ENCODE data around the gene DCDC2.
A peak's percentile ranks its signal among the peaks of the same experiment; 100 is the strongest.
"Not testable (repeated sequence)": the region's sequence is repeated elsewhere in the genome, so short reads cannot be mapped to it uniquely, and the experiment has no call there.

DCDC2 gene

DNA sequence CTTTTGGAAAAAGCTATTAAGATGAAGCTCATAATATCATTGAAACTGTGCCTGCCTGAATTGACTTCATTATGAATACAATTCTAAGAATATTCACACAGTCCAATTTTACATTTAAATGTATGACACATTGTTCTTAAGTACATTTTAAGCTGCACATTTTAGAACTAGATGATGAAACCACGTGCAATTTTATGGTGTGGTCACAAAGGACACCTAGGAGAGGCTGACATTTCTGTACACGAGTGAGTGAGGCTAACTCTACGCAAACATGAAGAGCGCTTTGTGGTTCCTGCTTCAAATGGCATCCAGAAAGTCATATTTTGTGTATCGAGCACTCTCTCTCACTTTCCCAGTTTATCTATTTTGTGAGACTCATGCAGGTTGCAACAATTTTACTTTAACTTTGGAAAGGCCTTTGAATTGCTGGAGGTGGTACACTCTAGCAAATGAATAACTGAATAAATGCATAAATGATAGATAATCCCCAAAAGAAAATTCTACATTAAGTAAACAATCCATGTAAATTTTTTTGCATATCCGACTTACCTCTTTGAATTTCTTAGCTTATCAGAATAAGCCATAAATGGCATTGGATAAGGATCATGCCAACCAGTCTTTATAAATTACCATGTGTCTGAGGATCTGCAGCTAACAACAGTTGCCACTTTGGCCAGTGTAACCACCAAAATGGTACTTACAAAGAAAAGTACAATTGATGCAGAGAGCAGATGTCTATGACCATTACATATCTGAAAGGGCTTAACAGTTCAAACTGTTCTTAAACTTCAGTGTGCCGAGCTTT is 134.5 kb downstream of the DCDC2 start:
- no peak overlapping the region for H3K4me3 ChIP-seq (ENCODE audit: low read depth, low read length)
- TF ChIP-seq, protein P1, sequence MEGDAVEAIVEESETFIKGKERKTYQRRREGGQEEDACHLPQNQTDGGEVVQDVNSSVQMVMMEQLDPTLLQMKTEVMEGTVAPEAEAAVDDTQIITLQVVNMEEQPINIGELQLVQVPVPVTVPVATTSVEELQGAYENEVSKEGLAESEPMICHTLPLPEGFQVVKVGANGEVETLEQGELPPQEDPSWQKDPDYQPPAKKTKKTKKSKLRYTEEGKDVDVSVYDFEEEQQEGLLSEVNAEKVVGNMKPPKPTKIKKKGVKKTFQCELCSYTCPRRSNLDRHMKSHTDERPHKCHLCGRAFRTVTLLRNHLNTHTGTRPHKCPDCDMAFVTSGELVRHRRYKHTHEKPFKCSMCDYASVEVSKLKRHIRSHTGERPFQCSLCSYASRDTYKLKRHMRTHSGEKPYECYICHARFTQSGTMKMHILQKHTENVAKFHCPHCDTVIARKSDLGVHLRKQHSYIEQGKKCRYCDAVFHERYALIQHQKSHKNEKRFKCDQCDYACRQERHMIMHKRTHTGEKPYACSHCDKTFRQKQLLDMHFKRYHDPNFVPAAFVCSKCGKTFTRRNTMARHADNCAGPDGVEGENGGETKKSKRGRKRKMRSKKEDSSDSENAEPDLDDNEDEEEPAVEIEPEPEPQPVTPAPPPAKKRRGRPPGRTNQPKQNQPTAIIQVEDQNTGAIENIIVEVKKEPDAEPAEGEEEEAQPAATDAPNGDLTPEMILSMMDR (IDR thresholded peaks at IDR 0.05; ENCODE audit: control insufficient read depth, extremely low read depth, insufficient read depth): no peak
- no peak for DNase-seq (ENCODE audit: low read depth)

DNA sequence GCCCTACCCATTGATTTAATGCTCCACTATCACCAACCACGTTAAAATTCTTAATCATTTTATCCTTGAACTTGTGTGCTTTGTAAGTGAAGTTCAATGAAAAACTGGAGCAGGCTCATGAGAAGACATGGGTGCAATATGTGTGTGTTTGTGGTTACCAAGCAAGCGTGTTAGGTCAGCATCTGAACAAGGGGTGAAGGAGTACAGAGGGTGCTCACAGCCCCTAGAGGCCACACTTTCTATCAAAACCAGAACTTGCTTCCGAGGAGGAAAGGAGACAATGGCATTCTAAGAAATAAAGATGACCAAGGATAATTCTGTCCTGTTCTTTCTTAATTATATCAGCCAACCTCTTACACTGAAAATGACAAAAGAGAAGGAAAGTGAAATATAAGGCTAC is 138.2 kb downstream of the DCDC2 start:
- no peak for DNase-seq (ENCODE audit: low read depth)
- H3K4me3 ChIP-seq (ENCODE audit: low read depth, low read length): no peak overlapping the region
- TF ChIP-seq, protein P1 (IDR thresholded peaks at IDR 0.05; ENCODE audit: control insufficient read depth, extremely low read depth, insufficient read depth): no peak

DNA sequence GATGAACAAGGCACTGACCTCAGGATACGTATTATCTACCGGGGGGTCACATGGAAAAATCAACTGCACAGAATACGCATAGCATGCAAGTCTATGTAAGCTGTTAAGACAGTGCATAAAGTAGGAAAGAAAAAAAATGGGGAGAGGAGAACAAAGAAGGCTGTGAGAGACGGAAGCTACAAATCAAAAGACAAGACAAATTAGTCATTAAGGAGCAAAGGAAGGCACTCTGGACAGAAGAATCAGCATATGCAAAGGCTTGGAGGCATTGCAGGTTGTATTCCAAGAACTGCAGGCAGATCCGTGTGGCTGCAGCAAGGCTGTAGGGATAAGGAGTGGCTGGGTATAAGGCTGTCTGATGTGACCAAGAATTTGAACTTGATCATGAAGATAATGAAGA is 142.9 kb downstream of the DCDC2 start:
- no peak overlapping the region for H3K4me3 ChIP-seq (ENCODE audit: low read depth, low read length)
- DNase-seq (ENCODE audit: low read depth): no peak
- TF ChIP-seq, protein P1 (IDR thresholded peaks at IDR 0.05; ENCODE audit: control insufficient read depth, extremely low read depth, insufficient read depth): no peak

DNA sequence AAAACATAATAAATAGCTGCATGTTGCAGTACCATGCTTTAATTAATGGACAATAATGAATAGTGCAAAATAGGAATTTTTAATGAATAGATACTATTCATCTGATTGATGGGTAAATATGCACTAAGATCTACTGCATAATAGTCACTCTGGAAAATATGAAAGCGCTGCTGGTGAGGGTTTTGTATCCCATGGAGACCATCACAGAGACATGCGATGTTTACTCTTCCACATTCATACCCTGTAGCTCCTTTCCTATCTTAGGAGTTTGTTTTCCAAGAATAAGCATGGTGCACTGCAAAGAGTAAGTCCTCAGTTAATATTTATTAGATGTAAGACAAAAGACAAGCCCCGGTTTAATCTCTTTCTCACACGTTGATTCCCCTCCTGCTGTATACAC is 150.4 kb downstream of the DCDC2 start:
- TF ChIP-seq, protein P1 (IDR thresholded peaks at IDR 0.05; ENCODE audit: control insufficient read depth, extremely low read depth, insufficient read depth): no peak
- DNase-seq (ENCODE audit: low read depth): no peak

DNA sequence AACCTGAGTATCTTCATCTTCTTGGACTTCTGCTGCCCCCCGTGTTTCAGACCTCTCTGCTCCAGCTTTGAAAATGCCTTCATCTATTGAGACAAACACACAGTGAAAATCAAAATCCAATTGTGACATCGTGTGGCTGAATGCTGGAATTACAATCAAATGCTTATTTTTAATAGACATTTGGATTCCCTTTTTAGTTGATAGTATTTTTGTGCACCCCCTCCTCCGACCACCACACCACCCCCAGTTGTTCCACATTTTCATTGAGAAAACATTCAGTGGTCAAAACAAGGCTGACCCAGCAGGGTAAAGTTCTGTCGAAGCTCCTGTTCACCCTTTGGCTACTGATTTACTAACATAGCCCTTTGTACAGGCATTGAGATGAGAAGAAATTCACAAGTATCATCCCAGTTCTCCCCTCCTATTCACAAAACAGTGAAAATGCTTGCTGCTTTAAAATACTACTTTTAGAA is 152.8 kb downstream of the DCDC2 start:
- DNase-seq (ENCODE audit: low read depth): no peak
- TF ChIP-seq, protein P1 (IDR thresholded peaks at IDR 0.05; ENCODE audit: control insufficient read depth, extremely low read depth, insufficient read depth): peak; percentile 56
- H3K4me3 ChIP-seq (ENCODE audit: low read depth, low read length): no peak overlapping the region

More for the DNA sequence above, 150.4 kb downstream of the DCDC2 start:
- no peak overlapping the region for H3K4me3 ChIP-seq (ENCODE audit: low read depth, low read length)

DNA sequence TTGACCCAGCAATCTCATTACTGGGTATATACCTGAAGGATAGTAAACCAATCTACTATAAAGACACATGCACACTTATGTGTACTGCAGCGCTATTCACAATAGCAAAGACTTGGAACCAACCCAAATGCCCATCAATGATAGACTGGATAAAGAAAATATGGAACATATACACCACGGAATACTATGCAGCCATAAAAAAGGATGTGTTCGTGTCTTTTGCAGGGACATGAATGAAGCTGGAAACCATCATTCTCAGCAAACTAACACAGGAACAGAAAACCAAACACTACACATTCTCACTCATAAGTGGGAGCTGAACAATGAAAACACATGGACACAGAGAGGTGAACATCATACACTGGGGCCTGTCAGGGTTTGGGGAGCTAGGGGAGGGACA is 153.7 kb downstream of the DCDC2 start:
- DNase-seq (ENCODE audit: low read depth); H3K4me3 ChIP-seq (ENCODE audit: low read depth, low read length): not testable (repeated sequence)

DNA sequence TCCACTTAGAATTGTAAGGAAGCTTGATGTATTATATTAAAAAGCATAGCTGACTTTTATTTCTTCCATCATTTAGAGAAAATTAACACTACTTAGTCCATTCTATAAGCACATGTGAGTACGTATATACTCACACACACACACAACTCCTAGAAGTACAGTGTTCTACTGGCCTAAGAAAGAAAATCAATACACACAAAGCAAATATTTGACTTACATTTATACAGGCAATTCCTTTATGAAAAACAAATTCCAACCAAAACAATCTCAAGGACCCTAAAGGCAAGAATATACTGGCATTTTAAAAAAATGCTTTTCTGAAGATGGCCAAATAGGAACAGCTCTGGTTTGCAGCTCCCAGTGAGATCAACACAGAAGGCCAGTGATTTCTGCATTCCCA is 160.0 kb downstream of the DCDC2 start:
- DNase-seq (ENCODE audit: low read depth): no peak
- TF ChIP-seq, protein P1 (IDR thresholded peaks at IDR 0.05; ENCODE audit: control insufficient read depth, extremely low read depth, insufficient read depth): no peak
- no peak overlapping the region for H3K4me3 ChIP-seq (ENCODE audit: low read depth, low read length)

All from LNCaP clone FGC (cell line).